AG10803 (cell line): ENCODE results near the gene RPA3.

Experiments used
- DNase-seq: peaks from one replicate; pipeline ENCODE4 v3.0.0; 2010; ENCODE audit warnings: low read depth
- H3K4me3 ChIP-seq: 2 replicates; pipeline ENCODE4 v1.5.1; 2011; ENCODE audit warnings: mild to moderate bottlenecking, low read length, control low read depth
- TF ChIP-seq, protein P1 (sequence below): conservative IDR thresholded peaks from 2 replicates; pipeline ENCODE4 v1.5.1; 2011; ENCODE audit warnings: mild to moderate bottlenecking, low read length, control low read depth, inconsistent platforms

RPA3 gene

GRCh38 chr7:7695111-7695817 is 23.1 kb downstream of the RPA3 start:
- no peak overlapping the region for H3K4me3 ChIP-seq
- DNase-seq: peak; percentile 11
- TF ChIP-seq, protein P1, sequence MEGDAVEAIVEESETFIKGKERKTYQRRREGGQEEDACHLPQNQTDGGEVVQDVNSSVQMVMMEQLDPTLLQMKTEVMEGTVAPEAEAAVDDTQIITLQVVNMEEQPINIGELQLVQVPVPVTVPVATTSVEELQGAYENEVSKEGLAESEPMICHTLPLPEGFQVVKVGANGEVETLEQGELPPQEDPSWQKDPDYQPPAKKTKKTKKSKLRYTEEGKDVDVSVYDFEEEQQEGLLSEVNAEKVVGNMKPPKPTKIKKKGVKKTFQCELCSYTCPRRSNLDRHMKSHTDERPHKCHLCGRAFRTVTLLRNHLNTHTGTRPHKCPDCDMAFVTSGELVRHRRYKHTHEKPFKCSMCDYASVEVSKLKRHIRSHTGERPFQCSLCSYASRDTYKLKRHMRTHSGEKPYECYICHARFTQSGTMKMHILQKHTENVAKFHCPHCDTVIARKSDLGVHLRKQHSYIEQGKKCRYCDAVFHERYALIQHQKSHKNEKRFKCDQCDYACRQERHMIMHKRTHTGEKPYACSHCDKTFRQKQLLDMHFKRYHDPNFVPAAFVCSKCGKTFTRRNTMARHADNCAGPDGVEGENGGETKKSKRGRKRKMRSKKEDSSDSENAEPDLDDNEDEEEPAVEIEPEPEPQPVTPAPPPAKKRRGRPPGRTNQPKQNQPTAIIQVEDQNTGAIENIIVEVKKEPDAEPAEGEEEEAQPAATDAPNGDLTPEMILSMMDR: no peak

- H3K4me3 ChIP-seq: no peak overlapping the region
- TF ChIP-seq, protein P1: no peak
These were observed 23.9 kb downstream of the RPA3 start for GRCh38 chr7:7694542-7694941.

DNA sequence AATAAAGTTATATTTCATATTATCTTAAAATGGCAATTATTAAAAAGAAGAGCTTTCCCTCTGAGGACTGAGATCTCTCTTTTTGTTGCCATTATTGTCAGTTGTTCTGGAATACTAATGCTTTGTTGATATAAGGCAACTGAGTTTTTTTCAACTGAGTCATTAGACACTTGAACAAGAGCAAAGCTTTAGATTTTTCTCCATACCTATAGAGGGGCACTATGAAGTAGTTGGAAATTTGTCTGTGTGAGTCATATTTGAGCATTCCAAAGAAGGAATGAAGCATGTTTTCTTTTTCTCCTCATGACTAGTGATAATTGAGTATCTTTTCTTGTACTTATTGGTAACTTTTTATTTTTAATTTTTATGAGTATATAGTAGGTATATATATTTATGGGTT is 24.5 kb downstream of the RPA3 start:
- DNase-seq: peak; percentile 75
- TF ChIP-seq, protein P1: no peak

More at GRCh38 chr7:7694542-7694941, 23.9 kb downstream of the RPA3 start:
- DNase-seq: no peak

GRCh38 chr7:7688956-7689355 is 29.5 kb downstream of the RPA3 start:
- DNase-seq: no peak
- no peak overlapping the region for H3K4me3 ChIP-seq
- TF ChIP-seq, protein P1: no peak

More for the DNA sequence above, 24.5 kb downstream of the RPA3 start:
- H3K4me3 ChIP-seq: no peak overlapping the region

DNA sequence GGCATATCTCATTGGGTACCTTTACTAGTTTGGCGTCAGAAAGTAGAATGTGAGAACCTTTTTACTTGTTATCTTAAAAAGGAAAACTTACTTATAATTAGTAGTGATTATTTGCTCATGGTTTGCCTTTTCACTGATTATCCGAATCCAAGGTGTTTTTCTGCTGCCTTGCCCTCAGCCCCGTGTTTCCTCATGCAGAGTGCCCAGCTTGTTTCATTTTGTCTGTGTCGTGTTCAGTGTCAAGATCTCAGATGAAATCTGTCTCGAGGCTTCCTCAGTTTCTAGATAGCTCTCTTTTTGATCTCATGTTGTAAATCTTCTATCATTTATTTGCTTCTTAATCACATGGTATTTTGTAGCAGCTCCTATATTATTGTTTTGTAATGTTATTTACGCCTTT is 30.1 kb downstream of the RPA3 start:
- TF ChIP-seq, protein P1: no peak
- no peak overlapping the region for H3K4me3 ChIP-seq
- DNase-seq: no peak

- no peak overlapping the region for H3K4me3 ChIP-seq
These were observed 30.6 kb downstream of the RPA3 start for GRCh38 chr7:7687800-7688199.

More at GRCh38 chr7:7687800-7688199, 30.6 kb downstream of the RPA3 start:
- no peak for DNase-seq
- TF ChIP-seq, protein P1: no peak
